HG03095 (cell line): ENCODE data around the gene USF2.

Experiments used
- ATAC-seq: cut with Tn5 transposase; IDR thresholded peaks from one replicate; pipeline ENCODE4 v1.9.1; 2021; ENCODE audit warnings: moderate library complexity; ENCODE audit not compliant: unreplicated experiment

The USF2 gene

DNA sequence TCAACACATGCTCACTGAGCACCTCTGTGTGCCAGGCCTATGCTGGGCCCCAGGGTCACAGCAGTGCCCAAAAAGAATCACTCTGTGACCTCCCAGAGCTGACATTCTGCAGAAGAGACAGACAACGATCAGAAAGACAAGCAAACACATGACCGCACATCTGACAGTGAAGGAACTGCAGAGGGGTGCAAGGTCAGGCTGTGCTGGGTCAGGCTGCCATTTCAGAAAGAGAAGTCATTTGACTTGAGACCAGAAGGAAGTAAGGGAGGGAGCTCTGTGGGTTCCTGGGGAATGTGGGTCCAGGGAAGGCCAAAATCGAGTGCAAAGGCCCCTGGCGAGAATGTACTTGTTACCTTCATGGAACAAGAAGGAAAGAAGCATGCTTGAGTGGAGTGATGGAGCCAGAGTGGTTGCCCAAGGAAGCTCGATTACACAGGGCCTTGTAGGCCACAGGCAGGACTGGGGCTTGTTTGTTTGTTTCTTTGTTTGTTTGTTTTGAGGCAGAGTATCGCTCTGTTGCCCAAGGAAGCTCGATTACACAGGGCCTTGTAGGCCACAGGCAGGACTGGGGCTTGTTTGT is 48.8 kb downstream of the USF2 start:
- no peak for ATAC-seq

DNA sequence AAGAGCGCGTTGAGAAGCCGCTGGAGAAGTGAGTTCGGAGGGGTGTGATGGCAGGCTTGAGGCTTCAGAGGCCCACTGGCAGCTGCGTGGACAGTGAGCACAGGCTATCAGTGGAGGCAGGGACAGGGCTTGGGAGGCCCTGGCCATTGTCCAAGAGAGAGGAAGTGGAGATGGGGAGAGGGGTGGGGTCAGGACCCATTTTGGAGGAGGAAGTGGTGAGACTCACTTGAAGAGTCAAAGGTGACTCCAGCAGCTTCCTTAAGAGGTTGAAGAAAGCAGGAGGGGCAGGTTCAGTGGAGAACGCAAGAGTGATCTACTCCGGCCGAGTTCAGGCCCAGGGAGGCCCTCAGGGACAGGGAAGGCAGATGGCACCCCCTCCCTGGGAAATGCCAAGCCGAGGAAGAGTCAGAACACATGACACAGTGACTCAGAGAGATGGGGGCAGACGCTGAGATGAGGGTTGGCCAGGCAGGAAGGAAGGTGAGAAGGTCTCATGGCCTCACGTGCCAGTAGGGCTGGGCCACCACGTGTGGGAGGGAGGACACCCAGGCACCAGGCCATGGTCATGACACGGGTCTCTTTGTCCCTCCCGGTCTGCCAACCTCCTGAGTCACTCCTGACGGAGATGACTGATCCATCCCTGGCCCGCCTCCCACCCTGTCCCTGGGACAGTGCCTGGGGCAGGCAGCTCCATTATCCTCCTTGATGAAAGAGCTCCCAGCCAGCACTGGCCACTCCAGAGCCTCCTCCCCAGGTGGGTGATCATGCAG is 50.1 kb downstream of the USF2 start:
- ATAC-seq = no peak

- no peak for ATAC-seq
Observed at GRCh38 chr19:35320065-35320713, 51.4 kb downstream of the USF2 start.

- no peak for ATAC-seq
Observed at GRCh38 chr19:35321291-35321690, 52.5 kb downstream of the USF2 start.

DNA sequence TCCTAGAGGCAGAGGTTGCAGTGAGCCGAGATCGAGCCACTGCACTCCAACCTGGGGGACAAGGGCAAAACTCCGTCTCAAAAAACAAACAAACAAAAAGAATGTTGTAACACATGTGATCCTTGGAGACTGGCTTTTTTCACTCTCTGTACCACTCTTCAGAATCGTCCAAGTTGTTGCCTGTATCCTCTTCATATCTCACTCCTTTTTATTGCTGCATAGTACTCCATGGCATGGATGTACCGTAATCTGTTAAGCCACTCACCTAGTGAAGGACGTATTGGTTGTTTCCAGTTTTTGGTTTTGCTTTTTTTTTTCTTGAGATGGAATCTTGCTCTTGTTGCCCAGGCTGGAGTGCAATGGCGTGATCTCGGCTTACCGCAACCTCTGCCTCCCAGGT is 53.3 kb downstream of the USF2 start:
- no peak for ATAC-seq

DNA sequence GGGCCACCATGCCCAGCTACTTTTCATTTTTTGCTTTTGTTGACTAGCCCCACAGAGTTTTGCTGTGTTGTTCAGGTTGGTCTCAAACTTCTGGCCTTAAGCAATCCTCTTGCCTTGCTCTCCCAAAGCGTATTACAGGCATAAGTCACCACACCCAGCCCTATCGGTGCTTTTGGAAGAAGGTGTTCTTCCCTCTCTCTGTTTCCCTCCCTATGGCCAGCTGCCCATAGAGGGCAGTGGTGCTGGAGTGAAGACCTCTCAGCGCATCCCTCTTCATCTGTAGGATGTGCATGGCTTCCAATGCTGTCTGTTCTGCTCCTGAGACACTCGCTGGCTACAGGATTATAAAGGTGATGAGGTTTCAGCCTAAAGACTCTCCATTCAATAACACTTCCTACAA is 58.9 kb downstream of the USF2 start:
- ATAC-seq = no peak

- ATAC-seq = no peak
Observed at GRCh38 chr19:35328851-35329285, 60.1 kb downstream of the USF2 start, which contains the start of gene CD22. TSS of gene CD22 (plus strand) at chr19:35329187. CDS start at chr19:35332041, 2,854 bp downstream.

DNA sequence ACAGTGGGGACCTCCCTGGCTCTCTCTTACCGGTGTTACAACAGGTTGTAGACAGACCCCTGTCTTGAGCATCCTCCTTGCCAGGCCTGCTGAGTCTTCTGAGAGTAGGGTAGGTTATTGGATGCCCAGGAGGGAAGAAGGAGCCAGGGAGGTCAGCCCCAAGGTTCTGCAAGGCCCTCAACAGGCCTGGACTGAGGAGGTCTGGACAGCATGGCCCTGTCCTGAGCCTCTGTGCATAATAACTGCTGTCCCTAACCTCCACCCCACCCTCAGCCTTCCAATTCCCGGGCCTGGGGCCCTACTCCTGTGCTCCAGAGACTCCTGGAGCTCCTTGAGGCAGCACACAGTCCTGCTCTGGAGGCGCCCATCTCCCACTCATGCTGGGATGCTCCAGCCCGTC is 60.6 kb downstream of the USF2 start:
- ATAC-seq = no peak
